Effector memory CD8-positive, alpha-beta T cell (primary cell): Measurements from ENCODE around the gene SLC9A7.
A peak's percentile ranks its signal among the peaks of the same experiment; 100 is the strongest.

Source experiments
- ATAC-seq: fragments of 150-1000 bp; cut with Tn5 transposase; replicated peaks from 2 replicates; pipeline ENCODE4 v1.10.0; 2021; ENCODE audit warnings: mild to moderate bottlenecking, moderate library complexity
- DNase-seq, 3 experiments: peaks; one replicate each; pipeline ENCODE4 v3.0.0; 2021
- H3K27ac Mint-ChIP-seq, 2 donors: one replicate each; pipeline ENCODE4 v1.8.0; 2022; ENCODE audit warnings: mild to moderate bottlenecking in 2 of 2, mixed read lengths in 2 of 2, moderate library complexity in 2 of 2
- H3K27me3 Mint-ChIP-seq, 2 donors: one replicate each; pipeline ENCODE4 v1.8.0; 2022; ENCODE audit warnings: mixed read lengths in 2 of 2
- H3K36me3 Mint-ChIP-seq: one replicate; pipeline ENCODE4 v1.8.0; 2022; ENCODE audit warnings: mild to moderate bottlenecking, moderate library complexity, mixed read lengths; ENCODE audit not compliant: insufficient read depth
- H3K4me1 Mint-ChIP-seq, 2 donors: one replicate each; pipeline ENCODE4 v1.8.0; 2022; ENCODE audit warnings: low read depth in 2 of 2, mixed read lengths in 2 of 2
- H3K4me3 Mint-ChIP-seq, 2 donors: one replicate each; pipeline ENCODE4 v1.8.0; 2022; ENCODE audit warnings: mild to moderate bottlenecking in 2 of 2, mixed read lengths in 2 of 2, moderate library complexity in 2 of 2
- H3K9me3 Mint-ChIP-seq, 2 donors: one replicate each; pipeline ENCODE4 v1.8.0; 2022; ENCODE audit warnings: mixed read lengths in 2 of 2

The SLC9A7 gene

GRCh38 chrX:46642145-46642544, 116.8 kb downstream of the SLC9A7 start:
- no peak overlapping the region for H3K27ac Mint-ChIP-seq

GRCh38 chrX:46637938-46638337, 121.0 kb downstream of the SLC9A7 start:
- ATAC-seq (peak; percentile 24), DNase-seq (no peak)
- Mint-ChIP-seq H3K4me1 (peaks cover 6 to 25% of the 10 kb centered on the region in 2 donors), H3K9me3 (no peaks in the 10 kb centered on the region), H3K27me3 (no peaks in the 10 kb centered on the region), H3K36me3 (no peaks in the 10 kb centered on the region), H3K27ac (no peak overlapping the region), H3K4me3 (no peak overlapping the region)

More at GRCh38 chrX:46642145-46642544, 116.8 kb downstream of the SLC9A7 start:
- ATAC-seq (peak; percentile 77), DNase-seq (peak in 2 of 3 experiments; percentile 4 to 6)
- Mint-ChIP-seq H3K4me1 (peaks cover 0 to 6% of the 10 kb centered on the region in 2 donors), H3K4me3 (no peak overlapping the region), H3K27me3 (no peaks in the 10 kb centered on the region), H3K36me3 (no peaks in the 10 kb centered on the region), H3K9me3 (no peaks in the 10 kb centered on the region)

- peak overlapping the region in 1 of 2 donors; percentile 20 for H3K27ac Mint-ChIP-seq
- peak; percentile 53 for ATAC-seq
Measured at GRCh38 chrX:46636223-46636622, 122.7 kb downstream of the SLC9A7 start.

GRCh38 chrX:46635186-46635585, 123.7 kb downstream of the SLC9A7 start:
- Mint-ChIP-seq H3K4me3 (peak overlapping the region in 1 of 2 donors; percentile 29), H3K27ac (peak overlapping the region; percentile 12 to 59)

More at GRCh38 chrX:46636223-46636622, 122.7 kb downstream of the SLC9A7 start:
- DNase-seq = no peak
- Mint-ChIP-seq H3K9me3 (no peaks in the 10 kb centered on the region), H3K4me1 (peaks cover 6 to 20% of the 10 kb centered on the region in 2 donors), H3K4me3 (peak overlapping the region; percentile 6 to 10), H3K27me3 (no peaks in the 10 kb centered on the region), H3K36me3 (no peaks in the 10 kb centered on the region)

GRCh38 chrX:46634577-46634976, 124.3 kb downstream of the SLC9A7 start:
- no peak for DNase-seq
- Mint-ChIP-seq H3K36me3 (no peaks in the 10 kb centered on the region), H3K4me1 (peaks cover 6 to 20% of the 10 kb centered on the region in 2 donors), H3K27ac (no peak overlapping the region), H3K27me3 (no peaks in the 10 kb centered on the region), H3K9me3 (no peaks in the 10 kb centered on the region), H3K4me3 (peak overlapping the region in 1 of 2 donors; percentile 13)
- ATAC-seq = no peak

More at GRCh38 chrX:46635186-46635585, 123.7 kb downstream of the SLC9A7 start:
- no peaks in the 10 kb centered on the region for H3K9me3 Mint-ChIP-seq
- H3K36me3 Mint-ChIP-seq = no peaks in the 10 kb centered on the region
- peaks cover 6 to 20% of the 10 kb centered on the region in 2 donors for H3K4me1 Mint-ChIP-seq
- no peaks in the 10 kb centered on the region for H3K27me3 Mint-ChIP-seq
- DNase-seq (no peak), ATAC-seq (no peak)

GRCh38 chrX:46630141-46630540, 128.8 kb downstream of the SLC9A7 start:
- peaks cover 5% of the 10 kb centered on the region for H3K36me3 Mint-ChIP-seq
- H3K27me3 Mint-ChIP-seq = no peaks in the 10 kb centered on the region
- peaks cover 6 to 9% of the 10 kb centered on the region in 2 donors for H3K4me1 Mint-ChIP-seq
- DNase-seq (no peak), ATAC-seq (no peak)
- H3K9me3 Mint-ChIP-seq = no peaks in the 10 kb centered on the region
- H3K4me3 Mint-ChIP-seq = no peak overlapping the region
- no peak overlapping the region for H3K27ac Mint-ChIP-seq

GRCh38 chrX:46628460-46629371, 130.2 kb downstream of the SLC9A7 start:
- Mint-ChIP-seq H3K9me3 (no peaks in the 10 kb centered on the region), H3K4me1 (peaks cover 4 to 5% of the 10 kb centered on the region in 2 donors), H3K36me3 (peaks cover 5% of the 10 kb centered on the region), H3K27ac (no peak overlapping the region), H3K4me3 (no peak overlapping the region), H3K27me3 (no peaks in the 10 kb centered on the region)
- ATAC-seq (peak; percentile 49), DNase-seq (no peak)

GRCh38 chrX:46627711-46628419, 131.1 kb downstream of the SLC9A7 start:
- ATAC-seq (no peak), DNase-seq (no peak)

GRCh38 chrX:46627062-46627461, 131.9 kb downstream of the SLC9A7 start:
- DNase-seq = no peak
- ATAC-seq = no peak
- Mint-ChIP-seq H3K27ac (peak overlapping the region; percentile 49 to 53), H3K36me3 (peaks cover 5% of the 10 kb centered on the region), H3K9me3 (no peaks in the 10 kb centered on the region), H3K27me3 (no peaks in the 10 kb centered on the region), H3K4me3 (peak overlapping the region in 1 of 2 donors; percentile 5), H3K4me1 (peaks cover 4 to 5% of the 10 kb centered on the region in 2 donors)

More at GRCh38 chrX:46627711-46628419, 131.1 kb downstream of the SLC9A7 start:
- Mint-ChIP-seq H3K9me3 (no peaks in the 10 kb centered on the region), H3K27ac (peak overlapping the region in 1 of 2 donors; percentile 49), H3K36me3 (peaks cover 5% of the 10 kb centered on the region), H3K4me1 (peaks cover 4 to 5% of the 10 kb centered on the region in 2 donors), H3K4me3 (no peak overlapping the region), H3K27me3 (no peaks in the 10 kb centered on the region)

GRCh38 chrX:46626566-46626965, 132.4 kb downstream of the SLC9A7 start:
- peak overlapping the region in 1 of 2 donors; percentile 5 for H3K4me3 Mint-ChIP-seq
- peak; percentile 65 for ATAC-seq
- H3K4me1 Mint-ChIP-seq = peaks cover 4 to 5% of the 10 kb centered on the region in 2 donors
- H3K9me3 Mint-ChIP-seq = no peaks in the 10 kb centered on the region
- H3K27me3 Mint-ChIP-seq = no peaks in the 10 kb centered on the region
- peaks cover 5% of the 10 kb centered on the region for H3K36me3 Mint-ChIP-seq
- peak overlapping the region; percentile 26 to 53 for H3K27ac Mint-ChIP-seq
- no peak for DNase-seq

- Mint-ChIP-seq H3K4me3 (no peak overlapping the region), H3K27ac (no peak overlapping the region), H3K27me3 (no peaks in the 10 kb centered on the region), H3K36me3 (peaks cover 5% of the 10 kb centered on the region), H3K4me1 (peaks cover 4 to 5% of the 10 kb centered on the region in 2 donors), H3K9me3 (no peaks in the 10 kb centered on the region)
- DNase-seq (no peak), ATAC-seq (no peak)
Measured at GRCh38 chrX:46624090-46624786, 134.7 kb downstream of the SLC9A7 start.

- Mint-ChIP-seq H3K27me3 (no peaks in the 10 kb centered on the region), H3K27ac (no peak overlapping the region), H3K36me3 (peaks cover 6% of the 10 kb centered on the region), H3K4me3 (no peak overlapping the region), H3K4me1 (peaks cover 1 to 6% of the 10 kb centered on the region in 2 donors), H3K9me3 (no peaks in the 10 kb centered on the region)
- DNase-seq (no peak), ATAC-seq (no peak)
Measured at GRCh38 chrX:46621572-46621971, 137.3 kb downstream of the SLC9A7 start.

- H3K36me3 Mint-ChIP-seq = peaks cover 6% of the 10 kb centered on the region
- no peaks in the 10 kb centered on the region for H3K27me3 Mint-ChIP-seq
- no peak for DNase-seq
Measured at GRCh38 chrX:46620505-46620904, 138.4 kb downstream of the SLC9A7 start.

More at GRCh38 chrX:46620505-46620904, 138.4 kb downstream of the SLC9A7 start:
- ATAC-seq = no peak
- Mint-ChIP-seq H3K9me3 (no peaks in the 10 kb centered on the region), H3K4me1 (peaks cover 0 to 4% of the 10 kb centered on the region in 2 donors), H3K4me3 (no peak overlapping the region), H3K27ac (no peak overlapping the region)
